GM19463 (cell line): Measurements from ENCODE around the gene PROB1.
"Not testable (repeated sequence)": the region's sequence is repeated elsewhere in the genome, so short reads cannot be mapped to it uniquely, and the experiment has no call there.

ENCODE experiments used
- ATAC-seq: cut with Tn5 transposase; IDR thresholded peaks from one replicate; pipeline ENCODE4 v1.9.1; 2021; ENCODE audit warnings: mild to moderate bottlenecking, moderate library complexity; ENCODE audit not compliant: unreplicated experiment

Gene PROB1

DNA sequence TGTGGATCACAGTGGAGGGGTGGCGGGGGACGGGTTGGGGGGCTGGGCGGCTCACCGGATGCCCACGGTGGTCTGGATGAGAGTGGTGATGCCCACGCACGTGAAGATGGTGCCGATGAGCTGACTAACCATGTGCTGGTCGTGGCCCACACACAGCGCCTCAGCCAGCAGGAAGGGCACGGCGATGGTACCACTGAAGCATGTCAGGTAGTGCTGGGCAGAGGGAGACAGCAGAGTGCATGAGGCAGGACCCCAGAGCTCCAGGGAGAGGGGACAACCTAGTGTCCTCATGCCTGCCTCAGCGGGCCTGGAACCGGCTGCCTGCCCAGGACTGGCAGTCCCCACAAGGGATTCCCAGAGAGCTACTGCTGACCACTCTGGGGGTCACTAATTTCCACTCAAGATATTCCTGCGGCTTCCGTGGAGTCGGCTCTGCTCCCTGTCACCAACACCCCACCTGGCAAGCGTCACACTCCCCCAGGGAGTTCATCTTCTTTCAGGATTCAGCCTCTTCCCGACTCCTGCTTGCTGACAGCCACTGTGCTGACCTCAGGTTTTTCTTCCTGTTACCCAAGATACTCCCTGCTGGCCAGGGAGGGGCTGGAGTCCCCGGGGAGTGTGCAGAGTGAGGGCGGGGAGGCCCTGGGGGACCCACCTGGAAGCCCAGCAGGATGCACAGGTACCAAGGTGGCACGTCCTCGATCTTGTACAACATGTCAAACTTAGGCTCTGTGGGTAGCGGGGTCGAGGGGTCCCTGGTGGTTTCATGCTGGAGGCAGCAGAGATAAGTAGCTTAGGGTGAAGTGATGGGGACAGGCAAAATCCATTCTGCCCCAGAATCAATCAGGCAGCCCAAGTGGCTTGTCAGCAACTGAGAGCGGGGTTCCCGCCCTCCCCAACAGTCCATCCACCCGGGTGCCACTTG, 12.8 kb downstream of the PROB1 start:
- ATAC-seq: no peak

DNA sequence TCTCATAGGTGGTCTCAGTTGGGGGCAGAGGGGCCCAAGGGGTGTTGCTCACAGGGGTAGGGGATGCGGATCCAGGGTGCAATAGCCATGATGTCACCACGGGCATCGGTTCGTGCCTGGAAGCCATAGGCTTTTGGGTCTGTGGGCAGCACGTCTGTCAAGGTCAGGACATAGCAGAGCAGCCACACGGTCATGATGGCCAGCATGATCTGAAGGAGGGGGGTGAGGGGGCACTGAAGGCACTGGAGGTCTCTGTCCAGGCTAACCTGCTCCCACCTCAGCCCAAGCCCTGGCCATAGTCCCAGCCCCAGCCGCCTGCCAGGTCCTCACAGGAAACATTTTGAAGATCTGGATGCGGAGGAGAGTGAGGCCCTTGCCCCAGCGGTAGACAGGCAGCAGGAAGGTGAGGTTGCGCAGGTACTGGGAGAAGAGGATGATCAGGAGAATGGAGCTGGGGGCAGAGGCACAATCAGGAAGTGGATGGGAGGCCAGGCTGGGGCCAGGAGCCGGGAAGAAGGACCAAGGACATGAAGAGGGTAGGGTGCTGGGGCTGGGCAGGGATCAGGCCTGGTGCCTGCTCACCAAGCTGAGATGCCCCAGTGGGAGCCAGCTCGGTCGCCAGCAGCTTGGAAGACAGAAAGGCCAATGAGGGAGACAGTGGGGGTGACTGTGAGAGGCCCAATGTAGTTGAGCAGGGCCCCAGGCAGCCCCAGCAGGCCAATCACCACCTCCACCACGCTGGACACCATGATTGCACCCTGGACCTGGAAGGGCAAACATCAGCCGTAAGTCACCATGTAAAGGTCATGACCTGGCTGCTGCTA, 15.1 kb downstream of the PROB1 start:
- ATAC-seq: no peak

DNA sequence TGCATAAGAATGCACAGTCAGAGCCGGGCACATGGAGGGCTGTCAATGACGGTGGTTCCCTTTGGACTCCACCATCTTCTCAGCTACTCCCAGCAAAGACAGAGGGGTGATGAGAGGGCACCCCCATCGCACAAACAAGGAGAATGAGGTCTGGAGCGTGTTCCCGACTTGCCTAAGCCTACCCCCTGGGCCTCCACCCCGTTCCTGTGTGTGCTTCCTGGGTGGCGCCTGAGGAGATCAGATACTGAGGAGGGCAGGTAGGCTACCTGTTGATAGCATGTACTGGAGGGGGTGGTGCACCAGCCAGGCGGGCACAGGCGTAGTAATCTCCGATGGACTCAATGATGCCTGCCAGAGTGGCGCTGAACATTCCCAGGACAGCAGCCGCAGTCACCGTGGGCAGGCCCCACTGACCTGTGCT, 16.0 kb downstream of the PROB1 start:
- ATAC-seq: no peak

DNA sequence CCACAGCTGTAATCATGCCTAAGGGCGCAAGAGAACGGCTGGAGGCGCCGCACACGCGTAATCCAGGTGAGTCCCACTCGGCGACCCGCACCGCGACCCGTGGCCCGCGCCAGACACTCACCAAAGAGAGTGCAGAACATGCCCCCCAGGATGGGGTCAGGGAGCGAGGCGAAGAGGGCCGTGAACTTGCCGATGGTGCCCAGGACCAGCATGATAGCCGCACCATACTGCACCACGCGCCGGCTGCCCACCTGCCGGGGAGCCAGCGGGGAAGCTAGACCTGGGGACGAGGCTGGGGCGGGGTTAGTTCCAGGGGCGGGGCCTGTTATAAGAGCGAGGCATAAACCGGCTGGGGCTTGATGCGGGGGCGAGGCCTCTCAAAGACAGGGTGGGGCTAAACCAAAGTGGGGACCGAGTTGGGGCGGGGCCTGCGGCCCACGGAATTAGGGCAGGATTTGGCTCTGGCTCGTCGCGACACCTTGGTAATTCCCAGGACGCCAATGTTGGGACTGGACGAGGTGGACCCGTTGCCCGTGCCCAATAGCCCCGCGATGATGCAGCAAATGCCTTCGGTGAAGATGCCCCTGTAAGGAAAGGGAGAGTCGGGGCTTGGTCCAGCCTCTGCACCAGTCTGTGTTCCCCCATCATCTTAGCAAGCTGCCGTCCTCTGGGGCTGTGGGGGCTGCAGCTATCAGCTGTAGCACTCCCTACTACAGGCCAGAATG, 16.6 kb downstream of the PROB1 start:
- ATAC-seq: no peak

DNA sequence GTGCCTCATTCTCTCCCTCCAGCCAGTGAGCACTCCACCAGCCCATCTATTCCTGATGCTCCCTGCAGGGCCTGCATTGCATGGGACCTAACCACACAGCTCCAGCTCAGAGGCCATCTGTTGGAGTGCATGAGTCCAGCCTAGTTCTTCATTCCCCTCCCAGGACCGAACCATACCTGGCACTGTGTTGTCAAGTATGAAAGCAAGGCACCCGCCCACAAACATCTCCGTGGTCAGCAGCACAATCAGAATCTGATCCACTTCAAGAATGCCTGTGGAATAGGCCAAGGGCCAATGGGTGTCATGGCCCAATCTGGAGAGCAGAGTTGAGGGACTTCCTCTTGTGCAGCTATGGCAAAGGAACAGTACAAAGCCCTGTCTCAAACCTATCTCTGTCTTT, 17.7 kb downstream of the PROB1 start:
- ATAC-seq: no peak

DNA sequence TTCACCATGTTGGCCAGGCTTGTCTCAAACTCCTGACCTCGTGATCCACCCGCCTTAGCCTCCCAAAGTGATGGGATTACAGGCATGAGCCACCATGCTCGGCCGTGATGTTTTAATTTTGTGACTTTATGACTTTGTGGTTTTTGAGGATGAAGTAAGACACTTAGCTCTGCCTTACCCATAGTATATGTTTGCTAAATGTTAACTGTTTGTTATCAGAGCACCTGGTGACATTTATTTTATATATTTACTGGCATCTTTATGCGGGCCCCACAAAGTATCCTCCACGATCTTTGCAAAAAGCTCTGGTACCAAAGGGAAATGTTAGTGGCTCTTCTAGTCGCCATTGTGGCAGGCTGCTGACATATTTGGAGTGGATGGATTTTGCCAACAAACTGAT, 18.5 kb downstream of the PROB1 start:
- no peak for ATAC-seq

DNA sequence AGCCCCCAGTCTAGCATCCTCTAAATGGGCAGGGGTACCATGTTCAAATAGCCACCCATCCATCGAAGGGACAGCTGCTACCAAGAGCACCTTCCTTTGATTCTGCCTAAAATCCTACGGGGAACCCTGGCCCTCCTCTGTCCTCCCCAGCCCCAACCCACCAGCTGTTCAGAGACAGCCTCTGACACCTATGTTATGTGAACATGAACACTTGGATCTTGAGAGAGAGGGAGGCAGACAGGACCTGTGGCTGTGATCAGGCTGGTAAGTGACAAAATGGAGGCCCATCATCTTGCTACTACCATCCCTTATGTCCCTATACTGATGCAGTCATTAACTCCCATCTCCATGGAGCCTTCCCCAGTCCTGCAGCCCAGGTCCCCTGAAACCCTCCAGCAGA, 20.0 kb downstream of the PROB1 start:
- no peak for ATAC-seq

DNA sequence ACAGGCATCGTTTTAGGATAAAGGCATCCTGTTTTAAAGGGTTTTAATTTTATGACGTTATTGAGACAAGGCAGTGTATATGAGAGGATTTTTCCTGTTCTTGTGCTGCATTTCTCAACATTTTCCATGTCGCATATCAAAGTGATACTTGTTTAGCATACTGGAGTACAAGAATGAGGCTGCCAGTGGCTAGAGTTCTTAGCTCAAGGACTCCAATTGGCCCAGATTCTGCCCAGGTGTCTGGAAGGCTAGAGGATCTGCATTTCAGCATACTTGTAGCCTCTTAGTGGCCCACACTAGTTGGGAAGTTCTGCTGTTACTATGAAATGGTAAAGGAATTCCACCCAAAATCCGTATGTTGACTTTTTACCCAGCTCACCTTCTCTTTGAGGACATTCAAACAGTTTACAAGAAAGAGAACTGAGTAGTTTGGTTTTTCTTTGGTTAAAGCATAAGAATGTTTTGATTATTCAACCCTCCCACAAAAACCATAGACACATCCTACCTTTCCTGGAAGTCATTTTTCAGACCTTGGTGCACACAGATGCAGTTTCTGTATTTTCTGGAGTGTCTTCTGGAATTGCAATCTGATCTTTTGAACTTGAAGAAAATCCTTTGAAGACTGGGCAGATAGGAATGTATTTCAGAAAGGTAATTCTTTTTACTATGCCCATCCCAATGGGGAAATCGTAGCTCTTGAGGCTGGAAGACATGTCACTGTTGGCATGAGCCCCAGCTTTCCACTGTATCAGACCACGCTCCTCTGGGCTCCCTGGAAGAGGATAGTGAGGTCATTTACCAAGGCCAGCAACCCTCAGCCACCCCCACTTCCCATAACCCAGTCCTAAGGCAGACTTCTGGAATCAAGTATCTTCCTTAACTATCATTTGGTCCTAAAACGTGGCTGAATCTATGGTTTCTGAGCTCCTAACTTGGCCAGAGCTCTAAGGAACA, 23.1 kb downstream of the PROB1 start:
- no peak for ATAC-seq

DNA sequence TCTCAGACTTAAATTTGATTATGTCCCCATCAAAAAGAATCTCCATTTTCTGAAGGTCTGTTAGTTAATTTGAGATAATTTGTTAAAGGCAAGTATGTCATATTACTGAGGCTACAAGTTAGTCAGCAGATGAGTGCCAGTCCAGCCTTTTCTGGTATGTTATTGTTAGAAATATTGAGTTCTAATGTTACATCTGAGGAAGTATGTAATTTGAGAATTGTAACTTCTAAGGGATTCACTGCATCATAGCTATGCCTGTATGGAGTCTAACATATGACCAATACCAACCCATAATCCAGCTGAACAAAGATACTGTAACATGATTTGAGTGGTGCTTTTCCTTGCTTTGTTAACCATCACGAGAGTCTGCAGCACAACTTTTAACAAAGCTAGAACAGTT, 25.7 kb downstream of the PROB1 start:
- no peak for ATAC-seq

DNA sequence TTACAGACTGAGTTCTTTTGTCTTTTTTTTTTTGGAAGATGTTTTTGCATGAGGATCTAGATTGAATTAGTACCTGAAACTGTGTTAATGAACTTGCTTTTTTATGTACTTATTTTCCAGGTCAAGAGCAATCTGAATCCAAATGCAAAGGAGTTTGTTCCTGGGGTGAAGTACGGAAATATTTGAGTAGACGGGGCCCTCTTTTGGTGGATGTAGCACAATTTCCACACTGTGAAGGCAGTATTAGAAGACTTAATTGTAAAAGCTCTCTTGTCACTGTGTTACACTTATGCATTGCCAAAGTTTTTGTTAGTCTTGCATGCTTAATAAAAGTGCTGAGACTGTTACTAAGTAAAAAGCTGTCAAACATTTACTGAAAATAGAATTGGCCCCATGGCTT, 26.3 kb downstream of the PROB1 start:
- ATAC-seq: no peak

DNA sequence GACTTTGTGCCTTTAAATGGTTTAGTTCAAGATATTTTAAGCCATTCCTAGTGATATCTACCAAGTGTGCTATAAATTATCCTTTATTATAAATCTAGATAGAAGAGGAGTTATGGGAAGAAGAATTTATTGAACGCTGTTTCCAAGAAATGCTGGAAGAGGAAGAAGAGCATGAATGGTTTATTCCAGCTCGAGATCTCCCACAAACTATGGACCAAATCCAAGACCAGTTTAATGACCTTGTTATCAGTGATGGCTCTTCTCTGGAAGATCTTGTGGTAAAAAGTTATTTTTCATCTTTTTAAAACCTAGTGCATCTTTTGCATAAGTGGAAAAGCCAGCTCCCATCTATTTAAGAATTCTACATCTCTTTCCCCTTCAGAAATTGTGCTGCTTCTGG, 30.4 kb downstream of the PROB1 start:
- no peak for ATAC-seq

DNA sequence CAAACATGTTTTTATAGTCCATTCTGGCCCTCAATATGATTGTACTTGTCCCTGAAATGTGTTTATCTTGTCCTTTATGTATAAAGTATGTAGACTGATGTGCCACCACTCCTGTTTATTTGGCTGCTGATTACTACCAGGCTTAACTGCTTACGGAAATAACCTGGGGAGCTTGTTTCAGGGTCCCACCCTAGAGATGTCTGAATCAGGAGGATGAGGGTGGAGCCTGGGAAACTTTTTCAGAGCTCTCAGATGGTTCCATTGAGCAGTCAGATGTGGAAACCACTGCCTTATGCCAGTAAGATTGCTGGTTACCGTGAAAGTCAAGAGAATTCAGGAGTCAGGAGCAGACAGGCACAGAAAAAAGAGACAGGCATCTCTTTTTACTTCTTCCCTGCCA, 31.0 kb downstream of the PROB1 start:
- ATAC-seq: no peak

DNA sequence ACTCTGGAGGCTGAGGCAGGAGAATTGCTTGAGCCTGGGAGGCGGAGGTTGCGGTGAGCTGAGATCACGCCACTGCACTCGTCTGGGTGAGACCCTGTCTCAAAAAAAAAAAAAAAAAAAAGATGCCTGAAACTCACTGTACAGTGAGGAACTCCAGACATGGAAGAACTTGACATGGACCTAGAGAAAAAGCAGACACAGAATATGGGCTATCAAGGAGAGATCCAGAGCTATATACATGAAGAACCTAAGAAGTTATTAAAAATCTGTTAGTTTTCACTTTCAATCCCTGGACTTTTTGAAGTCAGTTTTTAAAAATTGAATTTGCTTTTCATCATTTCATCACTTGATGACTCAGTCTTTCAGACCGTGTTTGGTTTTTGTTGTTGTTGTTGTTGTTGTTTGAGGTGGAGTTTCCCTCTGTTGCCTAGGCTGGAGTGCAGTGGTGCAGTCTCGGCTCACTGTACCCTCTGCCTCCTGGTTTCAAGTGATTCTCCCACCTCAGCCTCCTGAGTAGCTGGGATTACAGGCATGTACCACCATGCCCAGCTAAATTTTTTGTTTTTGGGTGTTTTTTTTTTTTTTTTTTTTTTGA, 33.0 kb downstream of the PROB1 start:
- no peak for ATAC-seq

DNA sequence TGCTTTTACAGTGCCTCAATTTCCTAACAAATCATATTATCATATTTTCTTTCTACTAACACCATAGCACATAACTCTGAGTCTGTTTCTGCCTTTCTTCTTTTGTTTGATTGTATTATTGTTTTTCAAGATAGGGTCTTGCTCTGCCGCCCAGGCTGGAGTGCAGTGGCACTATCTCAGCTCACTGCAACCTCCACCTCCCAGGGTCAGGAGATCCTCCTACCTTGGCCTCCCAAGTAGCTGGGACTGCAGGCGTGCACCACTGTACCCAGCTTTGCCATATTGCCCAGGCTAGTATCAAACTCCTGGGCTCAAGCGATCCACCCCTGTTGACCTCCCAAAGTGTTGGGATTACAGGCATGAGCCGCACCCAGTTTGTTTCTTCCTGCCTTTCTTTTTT, 34.5 kb downstream of the PROB1 start:
- ATAC-seq: no peak

DNA sequence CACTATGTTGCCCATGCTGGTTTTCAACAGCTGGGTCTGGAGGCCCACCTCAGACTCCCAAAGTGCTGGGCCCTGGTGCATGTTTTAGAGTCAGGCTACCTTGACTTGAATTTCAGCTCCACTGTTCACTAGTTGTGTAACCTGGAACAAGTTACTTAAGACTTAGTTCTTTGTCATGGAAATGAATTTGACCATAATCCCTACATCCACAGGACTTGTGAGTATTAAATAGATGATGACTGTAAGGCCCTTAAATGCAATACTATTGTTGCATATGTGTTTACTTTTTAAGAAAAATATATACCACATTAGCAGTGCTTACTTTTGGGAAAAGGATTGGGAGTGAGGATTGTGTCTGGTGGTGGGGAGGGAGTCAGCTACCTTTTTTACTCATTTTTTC, 36.8 kb downstream of the PROB1 start:
- no peak for ATAC-seq

DNA sequence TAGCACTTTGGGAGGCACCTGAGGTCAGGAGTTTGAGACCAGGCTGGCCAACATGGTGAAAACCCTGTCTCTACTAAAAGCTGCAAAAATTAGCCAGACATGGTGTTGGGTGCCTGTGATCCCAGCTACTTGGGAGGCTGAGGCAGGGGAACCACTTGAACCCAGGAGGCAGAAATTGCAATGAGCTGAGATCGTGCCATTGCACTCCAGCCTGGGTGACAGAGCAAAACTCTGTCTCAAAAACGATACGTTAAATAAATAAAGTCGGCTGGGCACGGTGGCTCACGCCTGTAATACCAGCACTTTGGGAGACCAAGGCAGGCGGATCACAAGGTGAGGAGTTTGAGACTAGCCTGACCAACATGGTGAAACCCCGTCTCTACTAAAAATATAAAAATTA, 39.0 kb downstream of the PROB1 start:
- not testable (repeated sequence) for ATAC-seq

DNA sequence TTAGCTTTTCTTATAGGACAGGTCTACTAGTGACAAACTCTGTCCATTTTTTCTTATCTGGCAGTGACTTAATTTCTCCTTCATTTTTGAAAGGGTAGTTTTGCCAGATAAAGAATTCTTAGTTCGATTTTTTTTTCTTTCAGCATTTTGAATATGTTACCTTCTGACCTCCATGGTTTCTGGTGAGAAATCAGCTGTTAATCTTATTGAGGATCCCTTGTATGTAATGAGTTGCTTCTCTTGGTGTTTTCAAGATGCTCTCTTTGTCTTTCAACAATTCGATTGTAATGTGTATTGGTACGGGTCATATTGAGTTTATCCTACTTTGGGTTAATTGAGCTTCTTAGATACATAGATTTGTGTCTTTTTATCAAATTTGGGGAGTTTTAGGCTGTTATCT, 40.7 kb downstream of the PROB1 start:
- ATAC-seq: no peak

DNA sequence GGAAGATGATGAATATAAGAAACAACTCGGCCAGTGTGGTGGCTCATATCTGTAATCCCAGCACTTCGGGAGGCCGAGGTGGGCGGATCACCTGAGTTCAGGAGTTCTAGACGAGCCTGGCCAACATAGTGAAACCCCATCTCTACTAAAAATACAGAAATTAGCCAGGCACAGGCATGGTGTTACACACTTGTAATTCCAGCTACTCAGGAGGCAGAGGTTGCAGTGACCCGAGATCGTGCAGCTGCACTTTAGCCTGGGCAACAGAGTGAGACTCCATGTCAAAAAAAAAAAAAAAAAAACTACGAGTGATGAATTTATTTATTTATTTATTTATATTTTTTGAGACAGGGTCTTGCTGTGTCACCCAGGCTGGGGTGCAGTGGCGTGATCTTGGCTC, 47.0 kb downstream of the PROB1 start:
- ATAC-seq: not testable (repeated sequence)

DNA sequence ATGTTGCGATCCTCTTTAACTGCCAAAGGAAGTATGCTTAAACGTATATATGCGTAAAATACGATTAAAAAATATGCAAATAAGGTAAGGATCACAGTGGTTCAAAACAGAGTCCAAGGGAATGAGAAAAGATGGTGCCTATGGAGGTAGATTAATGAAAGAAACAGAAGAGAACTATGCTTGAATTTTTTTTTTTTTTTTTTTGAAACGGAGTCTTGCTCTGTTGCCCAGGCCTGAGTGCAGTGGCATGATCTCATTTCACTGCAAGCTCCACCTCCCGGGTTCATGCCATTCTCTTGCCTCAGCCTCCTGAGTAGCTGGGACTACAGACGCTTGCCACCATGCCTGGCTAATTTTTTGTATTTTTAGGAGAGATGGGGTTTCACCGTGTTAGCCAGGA, 49.5 kb downstream of the PROB1 start:
- not testable (repeated sequence) for ATAC-seq

DNA sequence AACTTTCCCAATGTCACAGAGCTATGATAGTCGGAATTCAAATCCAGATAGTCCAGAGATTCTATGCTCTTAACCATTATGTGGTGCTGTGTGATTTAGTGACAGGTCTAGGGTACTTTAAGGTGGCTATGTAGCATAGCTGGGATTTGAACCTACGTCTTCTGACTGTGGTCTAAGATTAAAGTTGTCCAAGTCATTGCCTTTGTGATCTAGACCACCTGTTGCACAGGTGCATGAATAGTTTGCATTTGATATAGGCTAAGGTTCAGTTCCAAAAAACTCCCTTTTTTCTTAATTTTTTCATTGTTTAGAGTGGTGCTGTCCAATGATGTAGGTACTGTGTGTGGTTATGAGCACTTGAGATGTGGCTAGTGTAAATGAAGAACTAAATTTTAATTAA, 50.7 kb downstream of the PROB1 start:
- no peak for ATAC-seq
